Neural cell (in vitro differentiated cells): ENCODE data around the gene LRMDA. TPM values are rescaled to one million over a fixed set of nuclear protein-coding genes. Genes with fewer than 3 reads are reported as not detected.

Experiments
- H2AFZ ChIP-seq: fragments of 200-600, 300-800 bp; sonication (generic), shearing (Covaris generic); 2 replicates; pipeline ENCODE4 v1.6.0; 2014; ENCODE audit warnings: low read depth, mild to moderate bottlenecking, antibody characterized with exemption, low read length, moderate library complexity
- H3F3A ChIP-seq: fragments of 200-600 bp; shearing (Covaris generic); 2 replicates; pipeline ENCODE4 v1.6.1; 2016; ENCODE audit warnings: mild to moderate bottlenecking, moderate library complexity, mixed read lengths, antibody characterized with exemption, low read length; ENCODE audit not compliant: insufficient read depth, poor library complexity, severe bottlenecking
- H3K27ac ChIP-seq: fragments of 200-600, 300-800 bp; sonication (generic), shearing (Covaris generic); 2 replicates; pipeline ENCODE4 v1.5.1; 2014; ENCODE audit warnings: mild to moderate bottlenecking, low read length, moderate library complexity
- H3K27me3 ChIP-seq: fragments of 300-800, 200-600 bp; sonication (generic), shearing (Covaris generic); 2 replicates; pipeline ENCODE4 v1.6.0; 2014; ENCODE audit warnings: mild to moderate bottlenecking, low read depth, low read length, moderate library complexity; ENCODE audit not compliant: insufficient read depth
- H3K36me3 ChIP-seq: fragments of 300-800, 200-600 bp; sonication (generic), shearing (Covaris generic); 2 replicates; pipeline ENCODE4 v1.5.1; 2014; ENCODE audit warnings: mild to moderate bottlenecking, antibody characterized with exemption, low read length, moderate library complexity; ENCODE audit not compliant: insufficient read depth
- H3K4me2 ChIP-seq: fragments of 300-800, 200-600 bp; sonication (generic), shearing (Covaris generic); 2 replicates; pipeline ENCODE4 v1.6.0; 2014; ENCODE audit warnings: mild to moderate bottlenecking, low read length
- H3K4me3 ChIP-seq: fragments of 300-800, 200-600 bp; sonication (generic), shearing (Covaris generic); 2 replicates; pipeline ENCODE4 v1.5.1; 2014; ENCODE audit warnings: mild to moderate bottlenecking, low read length, moderate library complexity
- H3K79me2 ChIP-seq: fragments of 200-600 bp; shearing (Covaris generic); replicated peaks from 2 replicates; pipeline ENCODE4 v1.6.0; 2014; ENCODE audit warnings: mild to moderate bottlenecking, low read length, moderate library complexity; ENCODE audit not compliant: insufficient read depth
- H3K9ac ChIP-seq: fragments of 300-800, 200-600 bp; sonication (generic), shearing (Covaris generic); 2 replicates; pipeline ENCODE4 v1.6.1; 2016; ENCODE audit warnings: mild to moderate bottlenecking, low read length, mixed read lengths
- H3K9me2 ChIP-seq: fragments of 200-600 bp; shearing (Covaris generic); 2 replicates; pipeline ENCODE4 v1.6.1; 2016; ENCODE audit warnings: mild to moderate bottlenecking, low read length, mixed read lengths; ENCODE audit not compliant: insufficient read depth
- H3K9me3 ChIP-seq: fragments of 200-600, 300-800 bp; sonication (generic), shearing (Covaris generic); 2 replicates; pipeline ENCODE4 v1.6.1; 2016; ENCODE audit warnings: mild to moderate bottlenecking, mixed run types, low read length, moderate library complexity, mixed read lengths
- H4K20me1 ChIP-seq: fragments of 200-600 bp; shearing (Covaris generic); 2 replicates; pipeline ENCODE4 v1.6.1; 2016; ENCODE audit warnings: mild to moderate bottlenecking, mixed run types; ENCODE audit not compliant: insufficient read depth
- EP300 ChIP-seq: fragments of 450-650 bp; conservative IDR thresholded peaks from 2 replicates; pipeline ENCODE4 v1.6.1; 2014; ENCODE audit warnings: antibody characterized with exemption, mild to moderate bottlenecking, moderate library complexity; ENCODE audit not compliant: poor library complexity, severe bottlenecking
- EZH2 ChIP-seq: fragments of 200-600, 300-800 bp; shearing (Covaris generic), sonication (generic); IDR thresholded peaks from 2 replicates; pipeline ENCODE4 v1.6.1; 2014; ENCODE audit warnings: antibody characterized with exemption, low read length, borderline replicate concordance, mild to moderate bottlenecking; ENCODE audit not compliant: insufficient read depth, poor library complexity, severe bottlenecking
- MXI1 ChIP-seq: fragments of 450-650 bp; conservative IDR thresholded peaks from 2 replicates; pipeline ENCODE4 v1.6.1; 2014; ENCODE audit warnings: antibody characterized with exemption, mild to moderate bottlenecking; ENCODE audit not compliant: poor library complexity, severe bottlenecking
- POLR2AphosphoS5 ChIP-seq: IDR thresholded peaks from 2 replicates; pipeline ENCODE4 v1.6.1; 2012
- RAD21 ChIP-seq: fragments of 450-650 bp; conservative IDR thresholded peaks from 2 replicates; pipeline ENCODE4 v1.6.1; 2014; ENCODE audit warnings: antibody characterized with exemption, mild to moderate bottlenecking, moderate library complexity
- SMC3 ChIP-seq: fragments of 450-650 bp; conservative IDR thresholded peaks from 2 replicates; pipeline ENCODE4 v1.6.1; 2014; ENCODE audit warnings: antibody characterized with exemption, mild to moderate bottlenecking, moderate library complexity; ENCODE audit not compliant: poor library complexity
- TAF1 ChIP-seq: IDR thresholded peaks from 2 replicates; pipeline ENCODE4 v1.6.1; 2012; ENCODE audit warnings: low read depth
- polyA plus RNA-seq: library from polyadenylated mRNA; depleted of rRNA; stranded (reverse); fragments of >200 nt; gene quantifications from 2 replicates; pipeline ENCODE4 v1.2.3, GENCODE V29; 2014
- TF ChIP-seq, protein P1 (sequence below): fragments of 450-650 bp; IDR thresholded peaks from 2 replicates; pipeline ENCODE4 v1.5.1; 2014; ENCODE audit warnings: antibody characterized with exemption, mild to moderate bottlenecking, moderate library complexity; ENCODE audit not compliant: poor library complexity, severe bottlenecking
- TF ChIP-seq, protein P2 (sequence below): IDR thresholded peaks from 2 replicates; pipeline ENCODE4 v1.6.1; 2012; ENCODE audit warnings: borderline replicate concordance

Gene LRMDA
- polyA plus RNA-seq, 1 donor from 2014 or later = 5.6 TPM

DNA sequence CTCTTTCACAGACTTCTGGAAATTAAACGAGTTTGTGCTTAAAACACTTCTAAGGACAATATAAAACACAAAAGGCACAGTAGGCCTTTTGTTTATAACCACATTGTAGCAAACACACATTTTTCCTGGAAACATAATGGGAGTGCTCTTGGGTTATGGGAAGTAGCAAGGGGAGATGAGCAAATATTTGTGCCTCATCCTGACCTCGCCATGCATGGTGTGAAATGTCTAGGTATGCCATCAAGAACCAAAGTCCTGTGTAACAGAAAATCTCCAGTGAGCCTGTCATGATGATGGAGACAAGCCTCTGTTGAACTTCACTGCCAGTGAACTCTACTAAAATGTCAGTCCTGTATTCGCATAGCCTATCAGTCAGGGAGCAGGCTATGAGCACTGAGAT is 1029.6 kb downstream of the LRMDA start:
- H3K9me3 ChIP-seq = no peaks in the 10 kb centered on the region
- no peak overlapping the region for H3K4me3 ChIP-seq
- no peaks in the 10 kb centered on the region for H3K27me3 ChIP-seq
- no peaks in the 10 kb centered on the region for H3F3A ChIP-seq
- no peaks in the 10 kb centered on the region for H3K79me2 ChIP-seq
- no peak overlapping the region for H3K27ac ChIP-seq
- H3K9me2 ChIP-seq = no peaks in the 10 kb centered on the region
- H3K36me3 ChIP-seq = no peaks in the 10 kb centered on the region
- TF ChIP-seq, protein P1, sequence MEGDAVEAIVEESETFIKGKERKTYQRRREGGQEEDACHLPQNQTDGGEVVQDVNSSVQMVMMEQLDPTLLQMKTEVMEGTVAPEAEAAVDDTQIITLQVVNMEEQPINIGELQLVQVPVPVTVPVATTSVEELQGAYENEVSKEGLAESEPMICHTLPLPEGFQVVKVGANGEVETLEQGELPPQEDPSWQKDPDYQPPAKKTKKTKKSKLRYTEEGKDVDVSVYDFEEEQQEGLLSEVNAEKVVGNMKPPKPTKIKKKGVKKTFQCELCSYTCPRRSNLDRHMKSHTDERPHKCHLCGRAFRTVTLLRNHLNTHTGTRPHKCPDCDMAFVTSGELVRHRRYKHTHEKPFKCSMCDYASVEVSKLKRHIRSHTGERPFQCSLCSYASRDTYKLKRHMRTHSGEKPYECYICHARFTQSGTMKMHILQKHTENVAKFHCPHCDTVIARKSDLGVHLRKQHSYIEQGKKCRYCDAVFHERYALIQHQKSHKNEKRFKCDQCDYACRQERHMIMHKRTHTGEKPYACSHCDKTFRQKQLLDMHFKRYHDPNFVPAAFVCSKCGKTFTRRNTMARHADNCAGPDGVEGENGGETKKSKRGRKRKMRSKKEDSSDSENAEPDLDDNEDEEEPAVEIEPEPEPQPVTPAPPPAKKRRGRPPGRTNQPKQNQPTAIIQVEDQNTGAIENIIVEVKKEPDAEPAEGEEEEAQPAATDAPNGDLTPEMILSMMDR = no peak
- no peak overlapping the region for H3K4me2 ChIP-seq
- no peaks in the 10 kb centered on the region for H4K20me1 ChIP-seq
- H3K9ac ChIP-seq = no peak overlapping the region
- no peak overlapping the region for H2AFZ ChIP-seq

DNA sequence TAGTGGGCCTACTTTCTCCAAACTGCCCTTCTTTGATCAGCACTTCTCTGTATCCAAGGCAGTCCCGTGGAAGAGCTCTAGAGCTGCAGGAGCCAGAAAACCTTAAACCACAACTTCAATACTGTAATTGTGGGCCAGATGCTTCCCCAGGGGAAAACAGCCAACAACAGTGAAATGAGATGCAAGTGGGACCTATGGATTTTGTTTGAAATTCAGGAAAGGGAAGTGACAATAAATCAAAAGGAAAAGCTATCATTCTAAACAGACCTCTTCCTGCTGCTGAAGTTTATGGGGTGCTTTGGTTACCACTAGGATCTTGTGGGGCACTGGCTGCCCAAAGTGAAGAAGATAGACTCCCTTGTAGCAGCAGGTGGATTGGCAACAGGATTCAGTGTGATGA is 1031.7 kb downstream of the LRMDA start:
- Histone ChIP-seq H3K36me3 (no peaks in the 10 kb centered on the region), H3K27ac (no peak overlapping the region), H3K79me2 (no peaks in the 10 kb centered on the region), H3K9me2 (no peaks in the 10 kb centered on the region), H4K20me1 (no peaks in the 10 kb centered on the region), H2AFZ (no peak overlapping the region), H3K9me3 (no peaks in the 10 kb centered on the region), H3K9ac (no peak overlapping the region), H3F3A (no peaks in the 10 kb centered on the region), H3K27me3 (no peaks in the 10 kb centered on the region), H3K4me2 (no peak overlapping the region), H3K4me3 (no peak overlapping the region)
- TF ChIP-seq POLR2AphosphoS5 = no peak
- TF ChIP-seq SMC3 = no peak
- TF ChIP-seq, protein P2, sequence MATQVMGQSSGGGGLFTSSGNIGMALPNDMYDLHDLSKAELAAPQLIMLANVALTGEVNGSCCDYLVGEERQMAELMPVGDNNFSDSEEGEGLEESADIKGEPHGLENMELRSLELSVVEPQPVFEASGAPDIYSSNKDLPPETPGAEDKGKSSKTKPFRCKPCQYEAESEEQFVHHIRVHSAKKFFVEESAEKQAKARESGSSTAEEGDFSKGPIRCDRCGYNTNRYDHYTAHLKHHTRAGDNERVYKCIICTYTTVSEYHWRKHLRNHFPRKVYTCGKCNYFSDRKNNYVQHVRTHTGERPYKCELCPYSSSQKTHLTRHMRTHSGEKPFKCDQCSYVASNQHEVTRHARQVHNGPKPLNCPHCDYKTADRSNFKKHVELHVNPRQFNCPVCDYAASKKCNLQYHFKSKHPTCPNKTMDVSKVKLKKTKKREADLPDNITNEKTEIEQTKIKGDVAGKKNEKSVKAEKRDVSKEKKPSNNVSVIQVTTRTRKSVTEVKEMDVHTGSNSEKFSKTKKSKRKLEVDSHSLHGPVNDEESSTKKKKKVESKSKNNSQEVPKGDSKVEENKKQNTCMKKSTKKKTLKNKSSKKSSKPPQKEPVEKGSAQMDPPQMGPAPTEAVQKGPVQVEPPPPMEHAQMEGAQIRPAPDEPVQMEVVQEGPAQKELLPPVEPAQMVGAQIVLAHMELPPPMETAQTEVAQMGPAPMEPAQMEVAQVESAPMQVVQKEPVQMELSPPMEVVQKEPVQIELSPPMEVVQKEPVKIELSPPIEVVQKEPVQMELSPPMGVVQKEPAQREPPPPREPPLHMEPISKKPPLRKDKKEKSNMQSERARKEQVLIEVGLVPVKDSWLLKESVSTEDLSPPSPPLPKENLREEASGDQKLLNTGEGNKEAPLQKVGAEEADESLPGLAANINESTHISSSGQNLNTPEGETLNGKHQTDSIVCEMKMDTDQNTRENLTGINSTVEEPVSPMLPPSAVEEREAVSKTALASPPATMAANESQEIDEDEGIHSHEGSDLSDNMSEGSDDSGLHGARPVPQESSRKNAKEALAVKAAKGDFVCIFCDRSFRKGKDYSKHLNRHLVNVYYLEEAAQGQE = no peak
- TF ChIP-seq EZH2 = no peak

DNA sequence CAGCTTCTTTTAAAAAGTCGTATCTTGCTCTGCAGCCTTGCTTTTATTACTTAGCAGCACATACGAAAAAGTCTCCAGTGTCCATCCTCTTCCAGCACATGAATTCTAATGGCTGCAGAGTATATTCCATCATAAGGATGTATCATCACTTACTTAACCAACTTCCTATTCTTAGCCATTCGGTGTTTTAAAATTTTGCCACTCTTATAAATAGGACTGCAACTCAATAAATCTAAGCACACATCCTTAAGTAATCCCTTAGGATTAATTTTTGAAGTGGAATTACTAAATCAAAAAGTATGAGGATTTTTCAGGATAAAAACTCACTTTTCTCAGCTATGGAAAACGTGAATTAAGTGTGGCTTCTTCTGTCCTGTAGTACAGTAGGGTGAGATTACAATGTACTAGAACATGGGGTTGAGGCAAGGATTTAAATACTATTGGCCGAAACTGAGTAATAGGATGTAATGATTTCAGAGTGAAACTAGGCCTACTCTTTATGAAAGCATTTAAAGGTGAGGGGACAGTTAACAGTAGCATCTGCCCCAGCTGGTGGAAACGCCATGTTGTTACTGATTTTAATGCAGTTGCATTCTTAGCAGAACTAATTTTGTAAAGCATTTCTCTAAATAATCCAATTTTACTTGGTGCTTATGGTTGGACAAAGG is 1035.5 kb downstream of the LRMDA start:
- no peaks in the 10 kb centered on the region for H3K79me2 ChIP-seq
- no peaks in the 10 kb centered on the region for H3K9me3 ChIP-seq
- H3K27ac ChIP-seq = no peak overlapping the region
- H3K9ac ChIP-seq = no peak overlapping the region
- no peak overlapping the region for H2AFZ ChIP-seq
- H3K27me3 ChIP-seq = no peaks in the 10 kb centered on the region
- TF ChIP-seq EZH2 = no peak
- no peak for TF ChIP-seq MXI1
- no peak for TF ChIP-seq TAF1
- TF ChIP-seq, protein P1 = no peak
- TF ChIP-seq RAD21 = no peak
- no peak for TF ChIP-seq EP300
- TF ChIP-seq, protein P2 = no peak
- no peak for TF ChIP-seq POLR2AphosphoS5
- TF ChIP-seq SMC3 = no peak
- H3F3A ChIP-seq = no peaks in the 10 kb centered on the region
- no peaks in the 10 kb centered on the region for H3K9me2 ChIP-seq
- H3K4me3 ChIP-seq = no peak overlapping the region
- no peaks in the 10 kb centered on the region for H3K36me3 ChIP-seq
- no peak overlapping the region for H3K4me2 ChIP-seq
- no peaks in the 10 kb centered on the region for H4K20me1 ChIP-seq
